OCI-LY3 (cell line): ENCODE data around the gene AQP2.

Experiments
- EZH2phosphoT487 ChIP-seq: fragments of 200-600 bp; shearing (Covaris generic); IDR thresholded peaks from 2 replicates; pipeline ENCODE4 v1.6.1; 2018; ENCODE audit warnings: antibody characterized with exemption, mixed run types, low read depth
- TF ChIP-seq, protein P1 (sequence below): fragments of 200-600, 300-600 bp; sonication (generic); IDR thresholded peaks from 2 replicates; pipeline ENCODE4 v1.5.1; 2014; ENCODE audit warnings: antibody characterized with exemption, low read length, low read depth

DNA sequence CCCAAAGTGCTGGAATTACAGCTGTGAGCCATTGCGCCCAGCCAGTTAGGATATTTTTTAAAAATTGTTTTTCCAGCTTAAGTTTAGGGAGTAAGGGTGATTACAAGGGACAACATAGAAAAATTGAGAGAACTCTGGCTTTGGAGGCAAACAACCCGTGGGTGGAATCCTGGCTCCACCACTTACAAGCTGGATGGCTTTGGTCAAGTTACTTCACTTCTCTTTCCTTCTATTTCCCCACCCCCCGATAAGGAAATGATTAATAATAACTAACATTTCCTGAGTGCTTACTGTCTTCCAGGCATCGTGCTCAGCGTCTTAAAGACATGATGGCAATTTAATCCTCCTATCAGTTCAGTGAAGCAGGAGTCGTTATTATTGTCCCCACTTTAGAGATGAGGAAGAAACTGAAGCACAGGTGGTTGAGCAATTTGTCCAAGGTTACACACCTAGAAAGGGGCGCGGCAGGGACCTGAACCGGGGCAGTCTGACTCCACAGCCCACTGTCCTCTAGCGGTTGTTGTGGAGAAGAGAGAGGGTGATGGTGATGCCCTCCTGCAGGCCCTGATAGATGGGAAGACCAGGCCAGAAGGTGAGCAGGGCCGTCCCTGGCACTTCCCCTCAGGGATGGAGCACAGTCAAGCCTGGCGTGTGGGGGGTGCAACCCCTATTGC, 30.2 kb upstream of the AQP2 start:
- TF ChIP-seq, protein P1, sequence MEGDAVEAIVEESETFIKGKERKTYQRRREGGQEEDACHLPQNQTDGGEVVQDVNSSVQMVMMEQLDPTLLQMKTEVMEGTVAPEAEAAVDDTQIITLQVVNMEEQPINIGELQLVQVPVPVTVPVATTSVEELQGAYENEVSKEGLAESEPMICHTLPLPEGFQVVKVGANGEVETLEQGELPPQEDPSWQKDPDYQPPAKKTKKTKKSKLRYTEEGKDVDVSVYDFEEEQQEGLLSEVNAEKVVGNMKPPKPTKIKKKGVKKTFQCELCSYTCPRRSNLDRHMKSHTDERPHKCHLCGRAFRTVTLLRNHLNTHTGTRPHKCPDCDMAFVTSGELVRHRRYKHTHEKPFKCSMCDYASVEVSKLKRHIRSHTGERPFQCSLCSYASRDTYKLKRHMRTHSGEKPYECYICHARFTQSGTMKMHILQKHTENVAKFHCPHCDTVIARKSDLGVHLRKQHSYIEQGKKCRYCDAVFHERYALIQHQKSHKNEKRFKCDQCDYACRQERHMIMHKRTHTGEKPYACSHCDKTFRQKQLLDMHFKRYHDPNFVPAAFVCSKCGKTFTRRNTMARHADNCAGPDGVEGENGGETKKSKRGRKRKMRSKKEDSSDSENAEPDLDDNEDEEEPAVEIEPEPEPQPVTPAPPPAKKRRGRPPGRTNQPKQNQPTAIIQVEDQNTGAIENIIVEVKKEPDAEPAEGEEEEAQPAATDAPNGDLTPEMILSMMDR: no peak
- no peak for TF ChIP-seq EZH2phosphoT487
